Ishikawa (cell line): ENCODE results near the gene MFN1.

ENCODE experiments used
- CEBPB ChIP-seq: IDR thresholded peaks from 2 replicates; pipeline ENCODE4 v1.6.1; 2012
- EP300 ChIP-seq: IDR thresholded peaks from 2 replicates; pipeline ENCODE4 v1.6.1; 2012; ENCODE audit warnings: borderline replicate concordance
- MAX ChIP-seq: IDR thresholded peaks from 2 replicates; pipeline ENCODE4 v1.6.1; 2012
- RAD21 ChIP-seq: IDR thresholded peaks from 2 replicates; pipeline ENCODE4 v1.6.1; 2012; ENCODE audit warnings: low read depth
- TEAD4 ChIP-seq: IDR thresholded peaks from 2 replicates; pipeline ENCODE4 v1.6.1; 2012
- YY1 ChIP-seq: IDR thresholded peaks from 2 replicates; pipeline ENCODE4 v1.6.1; 2012; ENCODE audit warnings: low read depth
- TF ChIP-seq, protein P1 (sequence below): IDR thresholded peaks from 2 replicates; pipeline ENCODE4 v1.6.1; 2012; ENCODE audit warnings: low read depth, mild to moderate bottlenecking

- TF ChIP-seq CEBPB (no peak), RAD21 (no peak), EP300 (no peak), MAX (no peak), YY1 (no peak), TEAD4 (no peak)
- TF ChIP-seq, protein P1, sequence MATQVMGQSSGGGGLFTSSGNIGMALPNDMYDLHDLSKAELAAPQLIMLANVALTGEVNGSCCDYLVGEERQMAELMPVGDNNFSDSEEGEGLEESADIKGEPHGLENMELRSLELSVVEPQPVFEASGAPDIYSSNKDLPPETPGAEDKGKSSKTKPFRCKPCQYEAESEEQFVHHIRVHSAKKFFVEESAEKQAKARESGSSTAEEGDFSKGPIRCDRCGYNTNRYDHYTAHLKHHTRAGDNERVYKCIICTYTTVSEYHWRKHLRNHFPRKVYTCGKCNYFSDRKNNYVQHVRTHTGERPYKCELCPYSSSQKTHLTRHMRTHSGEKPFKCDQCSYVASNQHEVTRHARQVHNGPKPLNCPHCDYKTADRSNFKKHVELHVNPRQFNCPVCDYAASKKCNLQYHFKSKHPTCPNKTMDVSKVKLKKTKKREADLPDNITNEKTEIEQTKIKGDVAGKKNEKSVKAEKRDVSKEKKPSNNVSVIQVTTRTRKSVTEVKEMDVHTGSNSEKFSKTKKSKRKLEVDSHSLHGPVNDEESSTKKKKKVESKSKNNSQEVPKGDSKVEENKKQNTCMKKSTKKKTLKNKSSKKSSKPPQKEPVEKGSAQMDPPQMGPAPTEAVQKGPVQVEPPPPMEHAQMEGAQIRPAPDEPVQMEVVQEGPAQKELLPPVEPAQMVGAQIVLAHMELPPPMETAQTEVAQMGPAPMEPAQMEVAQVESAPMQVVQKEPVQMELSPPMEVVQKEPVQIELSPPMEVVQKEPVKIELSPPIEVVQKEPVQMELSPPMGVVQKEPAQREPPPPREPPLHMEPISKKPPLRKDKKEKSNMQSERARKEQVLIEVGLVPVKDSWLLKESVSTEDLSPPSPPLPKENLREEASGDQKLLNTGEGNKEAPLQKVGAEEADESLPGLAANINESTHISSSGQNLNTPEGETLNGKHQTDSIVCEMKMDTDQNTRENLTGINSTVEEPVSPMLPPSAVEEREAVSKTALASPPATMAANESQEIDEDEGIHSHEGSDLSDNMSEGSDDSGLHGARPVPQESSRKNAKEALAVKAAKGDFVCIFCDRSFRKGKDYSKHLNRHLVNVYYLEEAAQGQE: no peak
Measured at GRCh38 chr3:179369621-179370020, 22.1 kb downstream of the MFN1 start.
